Ascending aorta (tissue), 2 donors: ENCODE data around the gene CNGA3. TPM values are rescaled to one million over a fixed set of nuclear protein-coding genes. Genes with fewer than 3 reads are reported as not detected.

Experiments
- DNase-seq, 2 donors: peaks; one replicate each; pipeline ENCODE4 v3.0.0-alpha.2; 2019; ENCODE audit warnings: low spot score in 2 of 2
- H3K27ac ChIP-seq, 2 donors: fragments of 200-600 bp; sonication (generic); one replicate each; pipeline ENCODE4 v1.5.1; 2016 to 2017; ENCODE audit warnings: mild to moderate bottlenecking in 1 of 2
- H3K27me3 ChIP-seq: fragments of 200-600 bp; sonication (generic); one replicate; pipeline ENCODE4 v1.5.1; 2017
- H3K36me3 ChIP-seq, 2 donors: fragments of 200-600 bp; sonication (generic); one replicate each; pipeline ENCODE4 v1.5.1; 2016
- H3K4me1 ChIP-seq, 2 donors: fragments of 200-600 bp; sonication (generic); one replicate each; pipeline ENCODE4 v1.5.1; 2016 to 2017; ENCODE audit warnings: mild to moderate bottlenecking in 1 of 2
- H3K4me3 ChIP-seq, 2 donors: fragments of 200-600 bp; sonication (generic); one replicate each; pipeline ENCODE4 v1.5.1; 2016 to 2017; ENCODE audit warnings: mild to moderate bottlenecking in 1 of 2
- H3K9me3 ChIP-seq, 2 donors: fragments of 200-600 bp; sonication (generic); one replicate each; pipeline ENCODE4 v1.5.1; 2016
- intact Hi-C: fragments of 100-400 bp; cut with DNase I; formaldehyde crosslinking; loops from one replicate; pipeline ENCODE4 v1.15.1; 2023
- total RNA-seq: library from RNA; depleted of rRNA; stranded (reverse); fragments of >200 nt; gene quantifications from one replicate; pipeline ENCODE4 v1.1.0, GENCODE V29; 2016
- TF ChIP-seq, protein P1 (sequence below), 3 experiments: fragments of 200-600 bp in 2 of 3; fragments of 450-650 bp in 1 of 3; sonication (generic) in 2 of 3; IDR thresholded peaks; one replicate each; pipeline ENCODE4 v1.5.1; 2016 to 2019; ENCODE audit warnings: antibody characterized with exemption in 3 of 3, mild to moderate bottlenecking in 1 of 3, moderate library complexity in 1 of 3

CNGA3 gene
- total RNA-seq, 1 donor from 2014 or later: not detected

DNA sequence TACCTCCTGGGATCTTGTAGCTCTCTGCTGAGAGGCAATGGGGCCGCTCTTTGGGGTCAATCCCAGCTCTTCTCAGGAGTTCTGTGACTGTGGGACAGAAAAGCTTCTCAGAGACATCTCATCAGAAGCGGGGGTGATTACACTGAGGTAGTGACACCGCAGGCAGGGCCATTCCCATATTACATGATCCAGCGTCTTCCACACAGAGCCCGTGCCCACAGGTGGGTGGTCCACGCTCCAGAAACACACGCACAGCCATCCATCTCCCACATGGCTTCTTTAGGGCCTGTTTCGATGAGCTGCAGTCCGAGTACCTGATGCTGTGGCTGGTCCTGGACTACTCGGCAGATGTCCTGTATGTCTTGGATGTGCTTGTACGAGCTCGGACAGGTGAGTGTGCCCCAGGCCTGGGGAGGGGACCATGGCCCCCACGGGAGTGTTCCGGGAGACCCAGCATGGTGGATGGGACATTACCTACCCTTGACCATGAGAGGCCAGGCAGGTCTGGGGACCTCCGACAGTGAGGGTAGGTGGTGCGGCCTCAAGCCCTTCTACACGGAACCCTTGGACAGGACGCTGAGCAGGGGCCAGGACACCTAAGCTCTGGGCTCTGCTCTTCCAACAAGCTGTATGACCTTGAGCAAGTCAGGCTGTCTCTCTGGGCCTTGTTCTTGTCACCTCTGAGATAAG lies 45.5 kb downstream of the CNGA3 start:
- Histone ChIP-seq H3K4me3 (no peak overlapping the region), H3K4me1 (no peaks in the 10 kb centered on the region), H3K9me3 (no peaks in the 10 kb centered on the region), H3K27me3 (no peaks in the 10 kb centered on the region), H3K36me3 (no peaks in the 10 kb centered on the region), H3K27ac (no peak overlapping the region)
- intact Hi-C loops: no loop called here
- TF ChIP-seq, protein P1, sequence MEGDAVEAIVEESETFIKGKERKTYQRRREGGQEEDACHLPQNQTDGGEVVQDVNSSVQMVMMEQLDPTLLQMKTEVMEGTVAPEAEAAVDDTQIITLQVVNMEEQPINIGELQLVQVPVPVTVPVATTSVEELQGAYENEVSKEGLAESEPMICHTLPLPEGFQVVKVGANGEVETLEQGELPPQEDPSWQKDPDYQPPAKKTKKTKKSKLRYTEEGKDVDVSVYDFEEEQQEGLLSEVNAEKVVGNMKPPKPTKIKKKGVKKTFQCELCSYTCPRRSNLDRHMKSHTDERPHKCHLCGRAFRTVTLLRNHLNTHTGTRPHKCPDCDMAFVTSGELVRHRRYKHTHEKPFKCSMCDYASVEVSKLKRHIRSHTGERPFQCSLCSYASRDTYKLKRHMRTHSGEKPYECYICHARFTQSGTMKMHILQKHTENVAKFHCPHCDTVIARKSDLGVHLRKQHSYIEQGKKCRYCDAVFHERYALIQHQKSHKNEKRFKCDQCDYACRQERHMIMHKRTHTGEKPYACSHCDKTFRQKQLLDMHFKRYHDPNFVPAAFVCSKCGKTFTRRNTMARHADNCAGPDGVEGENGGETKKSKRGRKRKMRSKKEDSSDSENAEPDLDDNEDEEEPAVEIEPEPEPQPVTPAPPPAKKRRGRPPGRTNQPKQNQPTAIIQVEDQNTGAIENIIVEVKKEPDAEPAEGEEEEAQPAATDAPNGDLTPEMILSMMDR (IDR thresholded peaks at IDR 0.05): no peak
- DNase-seq: no peak

DNA sequence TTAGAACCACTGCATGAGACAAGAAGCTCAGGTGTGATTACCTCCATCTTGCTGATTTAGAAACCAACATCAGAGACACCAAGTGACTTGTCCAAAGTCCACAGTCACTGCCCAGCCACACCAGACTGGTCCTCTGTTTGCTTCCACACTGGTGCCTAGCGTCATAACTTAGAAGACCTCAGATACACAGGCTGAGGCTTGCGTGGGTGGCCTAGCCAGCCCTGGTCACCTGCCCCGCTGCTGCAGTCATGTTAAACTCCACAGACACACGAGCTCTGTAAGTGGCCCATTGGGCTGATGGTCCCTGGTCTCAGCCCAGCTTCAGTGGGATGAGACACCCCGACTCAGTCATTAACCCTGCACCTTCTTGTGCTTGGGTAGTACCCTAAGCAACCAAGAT lies 47.1 kb downstream of the CNGA3 start:
- no peak for DNase-seq
- Histone ChIP-seq H3K4me3 (no peak overlapping the region), H3K27me3 (no peaks in the 10 kb centered on the region), H3K36me3 (no peaks in the 10 kb centered on the region), H3K9me3 (no peaks in the 10 kb centered on the region), H3K4me1 (no peaks in the 10 kb centered on the region), H3K27ac (no peak overlapping the region)
- TF ChIP-seq, protein P1 (IDR thresholded peaks at IDR 0.05): no peak
- intact Hi-C loops: no loop called here

DNA sequence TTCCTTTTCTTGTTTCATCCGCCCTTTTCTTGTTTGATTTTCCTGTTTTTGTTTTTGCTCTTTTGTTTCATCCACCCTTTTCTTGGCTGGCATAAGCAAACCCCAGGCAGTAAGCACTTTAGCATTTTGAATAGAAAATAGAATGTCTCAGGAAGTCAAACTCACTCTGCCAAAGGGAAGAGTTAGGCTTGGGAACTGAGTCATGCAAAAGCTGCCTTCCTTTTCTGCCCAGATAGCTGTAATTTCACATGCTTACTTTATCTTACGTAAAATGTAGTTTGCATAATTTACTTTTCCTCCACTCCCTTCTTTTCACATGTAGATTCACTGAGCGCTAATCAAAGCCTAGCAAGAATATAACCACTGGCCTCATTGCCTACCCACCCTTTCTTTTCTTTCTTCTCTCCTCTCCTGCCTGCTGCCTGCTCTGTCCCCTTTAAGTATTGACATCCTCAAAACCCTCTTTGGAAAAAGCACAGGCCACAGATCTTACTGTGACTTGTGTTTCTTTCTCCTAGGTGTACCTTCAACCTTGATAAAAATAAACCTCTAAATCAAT lies 48.4 kb downstream of the CNGA3 start:
- TF ChIP-seq, protein P1 (IDR thresholded peaks at IDR 0.05): no peak
- Histone ChIP-seq H3K27ac (no peak overlapping the region), H3K36me3 (no peaks in the 10 kb centered on the region), H3K4me1 (no peaks in the 10 kb centered on the region), H3K27me3 (no peaks in the 10 kb centered on the region), H3K9me3 (no peaks in the 10 kb centered on the region), H3K4me3 (no peak overlapping the region)
- intact Hi-C loops: no loop called here
- no peak for DNase-seq

- Histone ChIP-seq H3K27ac (no peak overlapping the region), H3K4me3 (no peak overlapping the region), H3K9me3 (no peaks in the 10 kb centered on the region), H3K27me3 (no peaks in the 10 kb centered on the region), H3K4me1 (no peaks in the 10 kb centered on the region), H3K36me3 (no peaks in the 10 kb centered on the region)
- intact Hi-C loops: no loop called here
- DNase-seq: no peak
- TF ChIP-seq, protein P1 (IDR thresholded peaks at IDR 0.05): no peak
Observed at GRCh38 chr2:98395977-98396376, 49.7 kb downstream of the CNGA3 start.

DNA sequence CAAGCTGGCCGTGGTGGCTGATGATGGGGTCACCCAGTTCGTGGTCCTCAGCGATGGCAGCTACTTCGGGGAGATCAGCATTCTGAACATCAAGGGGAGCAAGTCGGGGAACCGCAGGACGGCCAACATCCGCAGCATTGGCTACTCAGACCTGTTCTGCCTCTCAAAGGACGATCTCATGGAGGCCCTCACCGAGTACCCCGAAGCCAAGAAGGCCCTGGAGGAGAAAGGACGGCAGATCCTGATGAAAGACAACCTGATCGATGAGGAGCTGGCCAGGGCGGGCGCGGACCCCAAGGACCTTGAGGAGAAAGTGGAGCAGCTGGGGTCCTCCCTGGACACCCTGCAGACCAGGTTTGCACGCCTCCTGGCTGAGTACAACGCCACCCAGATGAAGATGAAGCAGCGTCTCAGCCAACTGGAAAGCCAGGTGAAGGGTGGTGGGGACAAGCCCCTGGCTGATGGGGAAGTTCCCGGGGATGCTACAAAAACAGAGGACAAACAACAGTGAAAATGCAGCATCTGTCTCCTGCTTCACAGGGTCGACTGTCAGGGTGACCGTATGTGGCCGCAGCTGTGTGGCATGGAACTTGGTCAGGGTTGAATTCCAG lies 50.6 kb downstream of the CNGA3 start:
- H3K9me3 ChIP-seq: no peaks in the 10 kb centered on the region
- no peak for DNase-seq

More for the DNA sequence above, 50.6 kb downstream of the CNGA3 start:
- H3K27me3 ChIP-seq: no peaks in the 10 kb centered on the region
- intact Hi-C loops: no loop called here
- no peaks in the 10 kb centered on the region for H3K36me3 ChIP-seq
- H3K4me1 ChIP-seq: no peaks in the 10 kb centered on the region
- H3K4me3 ChIP-seq: no peak overlapping the region
- TF ChIP-seq, protein P1 (IDR thresholded peaks at IDR 0.05): no peak
- no peak overlapping the region for H3K27ac ChIP-seq
